Measurements from ENCODE around the gene SPHK1. TPM values are rescaled to one million over a fixed set of nuclear protein-coding genes. Genes with fewer than 3 reads are reported as not detected.
A peak's percentile ranks its signal among the peaks of the same experiment; 100 is the strongest.

Gene SPHK1
- total RNA-seq, 1 donor from 2014 or later, result 120 TPM

DNA sequence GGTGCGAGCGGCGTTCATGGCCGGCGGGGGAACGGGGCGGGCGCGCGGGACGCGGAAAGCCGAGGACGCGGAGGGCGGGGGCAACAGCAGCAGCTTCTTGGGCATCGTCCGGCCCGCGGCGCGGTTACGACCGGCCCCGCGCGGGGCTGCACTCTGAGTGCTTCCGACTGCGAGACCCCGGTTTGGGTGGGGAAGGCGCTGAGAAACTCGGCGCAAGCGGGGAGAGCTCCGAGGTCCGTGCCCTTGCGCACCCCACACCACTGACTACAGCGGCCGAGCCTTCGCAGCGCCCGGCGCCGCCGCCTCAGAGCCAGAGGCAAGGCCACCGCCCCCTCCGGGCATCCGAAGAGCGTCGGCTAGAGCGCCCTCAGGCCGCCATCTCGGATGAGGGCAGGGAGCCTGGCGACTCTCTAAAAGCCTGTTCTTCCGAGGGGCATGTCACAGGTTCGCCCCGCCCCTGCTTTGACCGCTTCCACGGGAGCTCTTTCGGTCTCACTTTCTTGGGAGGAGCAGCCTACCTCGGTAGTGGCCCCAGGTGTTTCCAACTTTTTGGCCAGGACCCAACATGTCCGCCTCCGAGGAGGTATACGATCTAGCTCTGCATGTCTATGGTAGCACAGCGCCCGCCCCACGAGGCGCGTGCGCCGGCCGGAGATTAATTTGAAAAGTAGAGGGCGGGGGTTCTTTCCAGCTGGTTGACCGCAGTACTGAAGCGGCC lies 30.7 kb upstream of the SPHK1 start, which contains the start of gene PRPSAP1:
Gene PRPSAP1, minus strand, starts transcription at position 318 of the 718 bp plus-strand sequence. Its CDS starts 213 bp downstream, at position 105.
- Histone ChIP-seq H3K4me3 (peak within 1 kb of the TSS; percentile 97), H3K4me1 (peaks cover 0 to 16% of the 10 kb centered on the region in 2 donors), H3K36me3 (no peaks in the 10 kb centered on the region), H3K27ac (peak within 1 kb of the TSS; percentile 83 to 88), H3K9me3 (no peaks in the 10 kb centered on the region), H3K27me3 (no peaks in the 10 kb centered on the region)
- DNase-seq (ENCODE audit: low spot score in 2 of 2), result peak; percentile 41 to 90
- intact Hi-C loops (cut with DNase I), result loop anchor here (1.0 to 5.0 kb wide), 6 partner anchors 17 to 376 kb away; partner anchors contain the start of genes ACOX1 and TEN1
- peak; percentile 43 to 73 (median 69) for TF ChIP-seq CTCF (IDR thresholded peaks at IDR 0.05)

GRCh38 chr17:76354317-76354729 lies 30.1 kb upstream of the SPHK1 start:
- no peak for DNase-seq (ENCODE audit: low spot score in 2 of 2)
- Histone ChIP-seq H3K36me3 (no peaks in the 10 kb centered on the region), H3K4me3 (peak overlapping the region; percentile 97), H3K27ac (peak overlapping the region in 1 of 2 donors; percentile 88), H3K4me1 (peaks cover 0 to 16% of the 10 kb centered on the region in 2 donors), H3K9me3 (no peaks in the 10 kb centered on the region), H3K27me3 (no peaks in the 10 kb centered on the region)
- intact Hi-C loops (cut with DNase I), result loop anchor here (1.0 to 5.0 kb wide), 4 partner anchors 16 to 377 kb away; partner anchors contain the start of genes ACOX1 and TEN1
- no peak for TF ChIP-seq CTCF (IDR thresholded peaks at IDR 0.05)

DNA sequence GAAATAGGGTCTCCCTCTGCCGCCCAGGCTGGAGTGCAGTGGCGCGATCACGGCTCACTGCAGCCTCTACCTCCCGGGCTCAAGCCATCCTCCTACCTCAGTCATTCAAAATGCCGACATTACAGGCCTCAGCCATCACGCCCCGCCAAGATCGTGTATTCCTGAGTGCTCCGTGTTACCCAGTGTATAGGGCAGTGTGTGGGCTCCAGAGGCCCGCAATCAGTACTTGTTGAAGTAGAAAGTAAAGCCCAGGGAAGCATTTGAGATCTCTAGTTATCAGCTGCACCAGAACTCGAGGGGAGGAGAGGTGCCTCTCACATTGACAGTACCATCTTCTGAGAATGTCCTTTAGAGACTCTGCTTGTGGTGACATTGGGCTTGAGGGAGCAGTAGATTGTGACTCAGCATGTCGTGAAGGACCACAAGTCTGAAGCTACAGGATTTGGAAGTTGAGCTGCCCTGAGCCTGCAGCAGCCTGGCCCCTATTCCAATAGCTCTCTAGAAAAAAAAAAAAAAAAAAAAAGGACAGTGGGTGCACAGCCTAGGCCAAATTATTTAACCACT lies 29.6 kb upstream of the SPHK1 start:
- TF ChIP-seq CTCF (IDR thresholded peaks at IDR 0.05), result no peak
- Histone ChIP-seq H3K36me3 (no peaks in the 10 kb centered on the region), H3K27me3 (no peaks in the 10 kb centered on the region), H3K4me3 (peak overlapping the region in 1 of 2 donors; percentile 97), H3K27ac (no peak overlapping the region), H3K9me3 (no peaks in the 10 kb centered on the region), H3K4me1 (peaks cover 0 to 16% of the 10 kb centered on the region in 2 donors)
- intact Hi-C loops (cut with DNase I), result loop anchor here (1.0 to 5.0 kb wide), 4 partner anchors 15 to 378 kb away; partner anchors contain the start of genes ACOX1 and TEN1
- no peak for DNase-seq (ENCODE audit: low spot score in 2 of 2)

DNA sequence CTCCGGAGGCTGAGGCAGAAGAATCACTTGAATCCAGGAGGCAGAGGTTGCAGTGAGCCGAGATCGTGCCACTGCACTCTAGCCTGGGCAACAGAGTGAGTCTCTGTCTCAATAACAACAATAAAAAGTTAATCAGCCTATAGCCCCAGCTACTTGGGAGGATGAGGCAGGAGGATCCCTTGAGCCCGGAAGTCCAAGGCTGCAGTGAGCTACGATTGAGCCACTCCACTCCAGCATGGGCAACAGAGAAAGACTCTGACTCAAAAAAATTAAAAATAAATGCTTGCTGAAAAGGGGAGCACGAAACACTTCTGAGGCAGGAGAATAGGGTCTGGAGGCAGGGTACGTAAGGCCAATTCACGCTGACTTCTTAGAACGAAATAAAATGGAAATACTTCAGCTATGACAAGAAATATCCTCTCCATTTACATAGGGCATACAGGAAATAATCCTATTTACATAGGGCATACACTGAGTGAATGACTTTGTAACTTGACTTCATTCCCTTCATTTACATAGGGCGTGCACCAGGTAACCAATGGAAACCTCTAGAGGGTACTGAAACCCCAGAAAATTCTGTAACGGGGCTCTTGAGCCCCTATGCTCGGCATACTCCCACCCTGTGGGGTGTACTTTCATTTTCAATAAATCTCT lies 27.5 kb upstream of the SPHK1 start:
- Histone ChIP-seq H3K27ac (no peak overlapping the region), H3K9me3 (no peaks in the 10 kb centered on the region), H3K27me3 (no peaks in the 10 kb centered on the region), H3K4me1 (peaks cover 0 to 10% of the 10 kb centered on the region in 2 donors), H3K36me3 (no peaks in the 10 kb centered on the region), H3K4me3 (no peak overlapping the region)
- intact Hi-C loops (cut with DNase I), result no loop called here
- DNase-seq (ENCODE audit: low spot score in 2 of 2), result no peak
- no peak for TF ChIP-seq CTCF (IDR thresholded peaks at IDR 0.05)

GRCh38 chr17:76357597-76358158 lies 26.7 kb upstream of the SPHK1 start:
- H3K36me3 ChIP-seq, result no peaks in the 10 kb centered on the region
- no peak overlapping the region for H3K27ac ChIP-seq
- no peak for TF ChIP-seq CTCF (IDR thresholded peaks at IDR 0.05)
- H3K4me1 ChIP-seq, result peaks cover 0 to 6% of the 10 kb centered on the region in 2 donors
- no peaks in the 10 kb centered on the region for H3K27me3 ChIP-seq
- no peaks in the 10 kb centered on the region for H3K9me3 ChIP-seq
- intact Hi-C loops (cut with DNase I), result no loop called here
- no peak for DNase-seq (ENCODE audit: low spot score in 2 of 2)
- no peak overlapping the region for H3K4me3 ChIP-seq

Data from ascending aorta (tissue), 2 donors.